GM10266 (cell line): ENCODE measurements around the gene VPS13D.

Source experiments
- DNase-seq: peaks from one replicate; pipeline ENCODE4 v3.0.0; 2012; ENCODE audit errors: extremely low spot score
- CTCF ChIP-seq: IDR thresholded peaks from 2 replicates; pipeline ENCODE4 v1.5.1; 2012; ENCODE audit warnings: mild to moderate bottlenecking, low read depth; ENCODE audit not compliant: control insufficient read depth, insufficient read depth; ENCODE audit errors: missing control alignments

The VPS13D gene

GRCh38 chr1:12480748-12481362 is 251.0 kb downstream of the VPS13D start:
- TF ChIP-seq CTCF = no peak
- no peak for DNase-seq

GRCh38 chr1:12481928-12482327 is 252.1 kb downstream of the VPS13D start:
- no peak for TF ChIP-seq CTCF
- no peak for DNase-seq

- no peak for DNase-seq
- no peak for TF ChIP-seq CTCF
These were observed 253.2 kb downstream of the VPS13D start for GRCh38 chr1:12482988-12483387.

GRCh38 chr1:12485231-12486058 is 255.6 kb downstream of the VPS13D start:
- TF ChIP-seq CTCF = no peak
- DNase-seq = no peak

- no peak for DNase-seq
- no peak for TF ChIP-seq CTCF
These were observed 256.2 kb downstream of the VPS13D start for GRCh38 chr1:12486059-12486341.

- DNase-seq = no peak
- TF ChIP-seq CTCF = no peak
These were observed 256.7 kb downstream of the VPS13D start for GRCh38 chr1:12486401-12487005.

GRCh38 chr1:12487520-12487919 is 257.7 kb downstream of the VPS13D start:
- DNase-seq = no peak
- TF ChIP-seq CTCF = no peak
